Measurements from ENCODE around the gene P4HA1.

The P4HA1 gene

GRCh38 chr10:72976886-72977285 lies 119.8 kb downstream of the P4HA1 start:
- ATAC-seq (ENCODE audit: low read depth) (no peak), DNase-seq (ENCODE audit: low spot score) (no peak)
- H3K9me3 ChIP-seq (ENCODE audit: severe bottlenecking) = peaks cover 16% of the 10 kb centered on the region

More at GRCh38 chr10:72976886-72977285, 119.8 kb downstream of the P4HA1 start:
- TF ChIP-seq CTCF (IDR thresholded peaks at IDR 0.05; ENCODE audit: poor library complexity, severe bottlenecking) = no peak
- Histone ChIP-seq H3K27ac (ENCODE audit: poor library complexity, severe bottlenecking) (no peak overlapping the region), H3K4me1 (ENCODE audit: insufficient read depth, poor library complexity, severe bottlenecking) (no peaks in the 10 kb centered on the region), H3K36me3 (ENCODE audit: low read depth) (no peaks in the 10 kb centered on the region), H3K27me3 (ENCODE audit: insufficient read depth, poor library complexity, severe bottlenecking) (no peaks in the 10 kb centered on the region), H3K4me3 (ENCODE audit: severe bottlenecking) (no peak overlapping the region)

All from RWPE2 (cell line).